Panc1 (cell line): Measurements from ENCODE around the gene TM7SF2. TPM values are rescaled to one million over a fixed set of nuclear protein-coding genes. Genes with fewer than 3 reads are reported as not detected.

Experiments
- ATAC-seq: fragments of 200-7000 bp; cut with Tn5 transposase; 2 replicates; pipeline ENCODE4 v1.9.1; 2020; ENCODE audit warnings: mild to moderate bottlenecking, moderate library complexity
- BruUV-seq: library from RNA; stranded (reverse); fragments of 400-500 nt; replicated peaks from 2 replicates; lab custom pipeline; 2021; lab: Mats Ljungman, UMichigan
- CTCF ChIA-PET: fragments of 300-600 bp; sonication (Branson Sonifier 250); formaldehyde crosslinking; loops from one replicate; lab custom pipeline; 2022; ENCODE audit warnings: antibody characterized with exemption; lab: Charles Lee
- POLR2A ChIA-PET: fragments of 300-600 bp; sonication (Branson Sonifier 250); formaldehyde crosslinking; loops from one replicate; lab custom pipeline; 2022; ENCODE audit warnings: antibody characterized with exemption; lab: Charles Lee
- DNase-seq: peaks from one replicate; pipeline ENCODE4 v3.0.0-alpha.2; 2010; ENCODE audit warnings: low read depth, low spot score
- H3K27ac ChIP-seq: 2 replicates; pipeline ENCODE4 v1.5.1; 2011; ENCODE audit warnings: mild to moderate bottlenecking, low read length, inconsistent platforms
- H3K27me3 ChIP-seq: fragments of 200-500 bp; sonication (Bioruptor generic); 2 replicates; pipeline ENCODE4 v1.6.0; 2014; ENCODE audit warnings: low read length, inconsistent platforms; ENCODE audit not compliant: control insufficient read depth, insufficient read depth
- H3K36me3 ChIP-seq: fragments of 200-500 bp; sonication (Bioruptor generic); 2 replicates; pipeline ENCODE4 v1.5.1; 2014; ENCODE audit warnings: inconsistent platforms, mild to moderate bottlenecking, low read length, moderate library complexity; ENCODE audit not compliant: control insufficient read depth, insufficient read depth
- H3K4me1 ChIP-seq: 2 replicates; pipeline ENCODE4 v1.5.1; 2011; ENCODE audit warnings: inconsistent platforms, mild to moderate bottlenecking, low read length, moderate library complexity; ENCODE audit not compliant: control insufficient read depth, insufficient read depth
- H3K4me3 ChIP-seq, 2 experiments: 2 replicates each; pipeline ENCODE4 v1.5.1; 2011 to 2012; ENCODE audit warnings: low read depth in 2 of 2, low read length in 2 of 2, mild to moderate bottlenecking in 2 of 2, inconsistent platforms in 1 of 2, moderate library complexity in 1 of 2
- H3K9me3 ChIP-seq: fragments of 200-500 bp; sonication (Bioruptor generic); 2 replicates; pipeline ENCODE4 v1.5.1; 2014; ENCODE audit warnings: low read depth, mild to moderate bottlenecking, inconsistent platforms, low read length, moderate library complexity; ENCODE audit not compliant: control insufficient read depth, insufficient read depth
- CTCF ChIP-seq: fragments of 450-650 bp; IDR thresholded peaks from 2 replicates; pipeline ENCODE4 v1.5.1; 2017; ENCODE audit warnings: mild to moderate bottlenecking
- POLR2AphosphoS5 ChIP-seq: IDR thresholded peaks from 2 replicates; pipeline ENCODE4 v1.6.1; 2012; ENCODE audit warnings: mild to moderate bottlenecking, low read depth, low read length, moderate library complexity
- REST ChIP-seq, 2 experiments: IDR thresholded peaks; 2 replicates each; pipeline ENCODE4 v1.6.1; 2011 to 2012; ENCODE audit warnings: low read depth in 2 of 2, control low read depth in 1 of 2, low read length in 1 of 2, mild to moderate bottlenecking in 1 of 2, moderate library complexity in 1 of 2; ENCODE audit not compliant: insufficient read depth in 1 of 2
- TCF7L2 ChIP-seq: IDR thresholded peaks from 2 replicates; pipeline ENCODE4 v1.6.1; 2011; ENCODE audit warnings: mild to moderate bottlenecking, low read depth, low read length, inconsistent platforms
- in situ Hi-C: cut with HindIII; loops from 2 replicates; pipeline ENCODE4 v1.10.0; 2016; ENCODE audit warnings: low sequenced_read_pairs, low pct_unique_long_range_greater_than_20kb
- intact Hi-C: fragments of 100-400 bp; cut with micrococcal nuclease; formaldehyde crosslinking; loops from one replicate; pipeline ENCODE4 v1.10.0; 2022; ENCODE audit not compliant: unreplicated experiment
- total RNA-seq: library from RNA; stranded (reverse); gene quantifications from one replicate; pipeline ENCODE4 v1.2.1, GENCODE V29; 2021; ENCODE audit not compliant: unreplicated experiment

The TM7SF2 gene
- total RNA-seq, 1 experiment from 2014 or later, result 85.4 TPM

GRCh38 chr11:65107751-65108468 is 3.8 kb upstream of the TM7SF2 start:
- no peak overlapping the region for H3K4me3 ChIP-seq
- DNase-seq (no peak), ATAC-seq (no peak)
- TF ChIP-seq POLR2AphosphoS5 (no peak), CTCF (no peak)
- ChIA-PET CTCF (no interaction called here), POLR2A (no interaction called here)
- in situ Hi-C loops (no loop called here), intact Hi-C loops (no loop called here)
- no TSS peak for BruUV-seq
- peaks cover 13% of the 10 kb centered on the region for H3K4me1 ChIP-seq
- H3K36me3 ChIP-seq, result no peaks in the 10 kb centered on the region
- no peaks in the 10 kb centered on the region for H3K27me3 ChIP-seq
- no peaks in the 10 kb centered on the region for H3K9me3 ChIP-seq
- no peak overlapping the region for H3K27ac ChIP-seq

GRCh38 chr11:65108469-65109123 is 3.1 kb upstream of the TM7SF2 start:
- Histone ChIP-seq H3K36me3 (no peaks in the 10 kb centered on the region), H3K27ac (no peak overlapping the region), H3K9me3 (no peaks in the 10 kb centered on the region), H3K4me3 (no peak overlapping the region), H3K4me1 (peaks cover 19% of the 10 kb centered on the region), H3K27me3 (no peaks in the 10 kb centered on the region)
- TF ChIP-seq TCF7L2 (no peak), REST (IDR thresholded peaks at IDR 0.05; ENCODE audit: insufficient read depth in 1 of 2, low read depth in 2 of 2, low read length in 1 of 2) (0 out of 4 replicates have a peak, but pooled peaks of 1 of the 2 experiments have one; percentile 15), POLR2AphosphoS5 (no peak)
- intact Hi-C loops, result no loop called here
- DNase-seq (no peak), ATAC-seq (no peak)
- in situ Hi-C loops, result no loop called here
- ChIA-PET POLR2A (no interaction called here), CTCF (no interaction called here)
- BruUV-seq, result no TSS peak
